Activated CD4-positive, alpha-beta T cell treated with anti-CD3 and anti-CD28 coated beads, Interleukin-10, Interleukin-2, amounts not matched to agents 100 ng/mL and 50 ng/mL, durations not matched to agents 16 hours and 8 hours (primary cell): ENCODE data around the gene BICDL2.
"Not testable (repeated sequence)": the region's sequence is repeated elsewhere in the genome, so short reads cannot be mapped to it uniquely, and the experiment has no call there.

Source experiments
- DNase-seq: peaks from one replicate; pipeline ENCODE4 v3.0.0-alpha.2; 2020

BICDL2 gene

DNA sequence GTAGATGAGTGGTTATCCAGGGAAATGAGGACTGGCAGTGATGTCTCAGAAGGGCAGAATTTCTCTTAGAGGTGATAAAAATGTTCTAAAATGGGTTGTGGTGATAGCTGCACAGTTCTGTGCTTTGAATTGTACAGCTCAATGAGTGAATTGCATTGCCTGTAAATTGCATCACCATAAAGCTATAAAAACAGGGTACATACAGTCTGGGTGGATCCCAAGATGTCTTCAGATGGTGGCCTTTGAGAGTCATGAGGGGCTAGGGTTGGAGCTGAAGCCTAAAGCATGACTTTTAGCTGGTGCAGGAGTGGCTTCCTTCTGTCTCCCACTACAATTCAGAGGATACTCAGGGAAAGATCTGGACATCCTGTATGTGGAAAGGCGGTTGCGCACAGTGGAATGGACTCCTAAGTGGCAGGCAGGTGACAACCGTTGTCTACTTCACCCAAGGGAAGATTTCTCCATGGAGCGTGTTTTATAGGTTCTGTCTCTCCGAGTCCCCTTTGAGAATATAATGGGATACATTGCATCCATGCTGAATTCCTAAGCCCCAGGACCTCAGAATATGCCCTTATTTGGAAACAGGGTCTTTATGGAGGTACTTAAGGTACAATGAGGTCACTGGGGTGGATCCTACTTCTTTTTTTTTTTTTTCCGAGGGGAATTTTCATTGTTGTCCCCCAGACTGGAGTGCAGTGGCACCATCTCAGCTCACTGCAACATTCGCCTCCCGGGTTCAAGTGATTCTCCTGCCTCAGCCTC, 27.1 kb upstream of the BICDL2 start:
- no peak for DNase-seq

DNA sequence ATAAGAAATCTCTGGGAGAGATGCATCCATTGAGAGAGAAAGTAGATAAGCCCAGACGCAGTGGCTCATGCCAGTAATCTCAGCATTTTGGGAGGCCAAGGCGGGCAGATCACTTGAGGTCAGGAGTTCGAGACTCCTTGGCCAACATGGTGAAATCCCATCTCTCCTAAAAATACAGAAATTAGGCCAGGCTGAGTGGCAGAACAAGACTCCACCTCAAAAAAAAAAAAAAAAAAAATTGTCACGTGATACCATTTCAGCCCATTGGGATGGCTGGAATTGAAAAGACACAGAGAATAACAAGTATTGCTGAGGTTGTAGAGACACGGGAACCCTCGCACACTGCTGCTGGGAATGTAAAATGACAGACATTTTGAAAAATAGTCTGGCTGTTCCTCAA, 25.8 kb upstream of the BICDL2 start:
- DNase-seq: no peak

DNA sequence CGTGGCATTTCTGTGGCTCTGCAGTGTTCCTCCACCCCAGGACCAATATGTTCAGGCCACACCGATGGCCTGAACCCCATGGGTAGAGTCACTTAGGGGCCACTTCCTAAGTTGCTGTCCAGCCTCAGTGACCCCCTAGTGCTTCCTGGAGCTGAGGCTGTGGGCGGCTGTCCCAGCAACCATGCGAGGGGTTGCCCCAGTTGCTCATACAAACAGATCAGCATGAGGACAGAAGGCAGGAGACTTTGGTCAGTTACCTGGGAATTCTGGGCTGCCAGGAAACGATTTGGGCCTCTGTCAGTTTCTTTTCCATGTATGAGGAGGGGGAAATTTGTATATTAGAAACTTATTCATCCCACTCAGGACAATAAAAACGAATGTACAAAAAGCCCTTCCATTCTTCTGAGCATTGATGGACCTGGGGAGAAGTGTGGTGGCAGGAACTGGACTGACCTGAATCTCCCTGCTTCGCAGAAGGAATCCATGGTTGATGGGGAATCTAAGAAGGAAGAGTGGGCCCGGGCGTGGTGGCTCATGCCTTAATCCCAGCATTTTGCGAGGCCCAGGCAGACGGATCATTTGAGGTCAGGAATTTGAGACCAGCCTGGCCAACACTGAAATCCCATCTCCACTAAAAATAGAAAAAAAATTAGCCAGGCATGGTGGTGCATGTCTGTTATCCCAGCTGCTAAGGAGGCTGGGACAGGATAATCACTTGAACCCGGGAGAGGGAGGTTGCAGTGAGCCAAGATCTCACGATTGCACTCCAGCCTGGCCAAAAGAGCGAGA, 23.8 kb upstream of the BICDL2 start:
- no peak for DNase-seq

DNA sequence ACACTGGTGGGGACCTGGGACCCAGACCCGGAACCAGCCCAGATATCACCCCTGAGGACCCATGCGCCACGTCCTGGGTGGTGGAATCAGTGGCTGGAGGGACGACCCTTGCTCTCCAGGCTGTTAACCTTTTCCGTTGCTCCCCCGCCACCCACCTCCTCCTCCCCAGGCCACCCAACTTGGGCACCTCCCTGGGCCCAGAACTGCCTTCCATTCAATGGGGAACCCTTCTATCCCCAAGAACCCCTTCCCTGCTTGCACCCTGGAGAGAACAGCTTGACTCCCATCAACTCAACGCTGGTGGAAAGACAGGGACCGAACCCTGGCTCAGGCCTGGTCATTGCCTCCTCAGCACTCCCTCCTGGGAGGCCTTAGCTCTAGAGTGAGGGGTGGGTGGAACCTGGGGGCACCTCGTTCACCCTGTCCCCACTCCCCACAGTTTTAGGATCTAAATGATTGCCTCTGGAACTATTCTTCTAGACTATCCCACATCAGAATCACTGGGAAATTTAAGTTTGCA, 23.0 kb upstream of the BICDL2 start:
- DNase-seq: no peak

GRCh38 chr16:3059041-3059722, 22.4 kb upstream of the BICDL2 start:
- DNase-seq: peak; percentile 93

DNA sequence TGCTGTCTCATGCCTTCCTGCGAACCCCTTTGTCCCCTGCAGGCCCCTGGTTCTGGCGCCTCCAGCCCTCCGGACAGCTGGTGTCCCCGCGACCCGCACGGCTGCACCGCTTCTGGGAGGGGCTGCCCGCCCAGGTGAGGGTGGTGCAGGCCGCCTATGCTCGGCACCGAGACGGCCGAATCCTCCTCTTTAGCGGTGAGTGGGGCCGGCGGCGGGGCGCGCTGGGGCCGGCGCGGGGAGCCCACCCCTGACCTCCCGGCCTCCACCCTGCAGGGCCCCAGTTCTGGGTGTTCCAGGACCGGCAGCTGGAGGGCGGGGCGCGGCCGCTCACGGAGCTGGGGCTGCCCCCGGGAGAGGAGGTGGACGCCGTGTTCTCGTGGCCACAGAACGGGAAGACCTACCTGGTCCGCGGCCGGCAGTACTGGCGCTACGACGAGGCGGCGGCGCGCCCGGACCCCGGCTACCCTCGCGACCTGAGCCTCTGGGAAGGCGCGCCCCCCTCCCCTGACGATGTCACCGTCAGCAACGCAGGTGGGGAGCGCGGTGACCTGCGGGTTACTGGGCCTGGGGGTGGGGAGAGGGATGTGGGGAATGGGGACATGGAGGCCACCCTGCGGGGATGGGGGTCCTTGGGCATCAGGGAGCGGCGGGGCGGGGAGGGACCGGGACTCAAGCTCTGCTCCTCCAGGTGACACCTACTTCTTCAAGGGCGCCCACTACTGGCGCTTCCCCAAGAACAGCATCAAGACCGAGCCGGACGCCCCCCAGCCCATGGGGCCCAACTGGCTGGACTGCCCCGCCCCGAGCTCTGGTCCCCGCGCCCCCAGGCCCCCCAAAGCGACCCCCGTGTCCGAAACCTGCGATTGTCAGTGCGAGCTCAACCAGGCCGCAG, 21.6 kb upstream of the BICDL2 start:
- DNase-seq: peak; percentile 76

GRCh38 chr16:3057181-3058138, 20.7 kb upstream of the BICDL2 start:
- peak; percentile 71 for DNase-seq

DNA sequence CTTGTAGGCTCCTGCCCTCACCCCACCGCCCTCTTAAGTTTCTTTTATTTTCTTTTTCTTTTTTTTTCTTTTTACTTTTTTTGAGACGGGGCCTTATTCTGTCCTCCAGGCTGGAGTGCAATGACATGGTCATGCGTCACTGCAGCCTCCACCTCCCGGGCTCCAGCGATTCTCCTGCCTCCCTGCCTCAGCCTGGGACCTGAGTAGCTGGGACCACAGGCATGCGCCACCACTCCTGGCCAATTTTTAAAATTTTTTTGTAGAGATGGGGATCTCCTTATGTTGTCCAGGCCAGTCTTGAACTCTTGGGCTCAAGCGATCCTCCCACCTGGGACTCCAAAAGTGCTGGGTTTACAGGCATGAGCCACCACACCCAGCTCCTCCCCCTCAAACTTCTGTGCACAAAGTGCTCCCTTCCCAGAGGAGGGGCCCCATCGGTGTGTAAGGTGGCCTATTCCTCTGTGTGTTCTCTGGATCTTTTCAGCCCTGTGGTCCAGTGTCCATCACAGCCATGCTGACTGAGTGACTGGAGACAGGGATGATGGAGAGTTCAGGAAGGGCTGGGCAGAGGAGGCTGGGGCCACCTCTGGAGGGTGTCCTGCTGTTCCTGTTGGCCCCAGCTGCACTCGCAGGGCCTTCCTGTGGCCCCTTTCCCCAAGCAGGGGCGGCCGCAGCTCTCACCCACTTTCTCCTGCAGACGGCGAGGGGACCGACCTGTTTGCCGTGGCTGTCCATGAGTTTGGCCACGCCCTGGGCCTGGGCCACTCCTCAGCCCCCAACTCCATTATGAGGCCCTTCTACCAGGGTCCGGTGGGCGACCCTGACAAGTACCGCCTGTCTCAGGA, 19.8 kb upstream of the BICDL2 start:
- DNase-seq: peak; percentile 39

DNA sequence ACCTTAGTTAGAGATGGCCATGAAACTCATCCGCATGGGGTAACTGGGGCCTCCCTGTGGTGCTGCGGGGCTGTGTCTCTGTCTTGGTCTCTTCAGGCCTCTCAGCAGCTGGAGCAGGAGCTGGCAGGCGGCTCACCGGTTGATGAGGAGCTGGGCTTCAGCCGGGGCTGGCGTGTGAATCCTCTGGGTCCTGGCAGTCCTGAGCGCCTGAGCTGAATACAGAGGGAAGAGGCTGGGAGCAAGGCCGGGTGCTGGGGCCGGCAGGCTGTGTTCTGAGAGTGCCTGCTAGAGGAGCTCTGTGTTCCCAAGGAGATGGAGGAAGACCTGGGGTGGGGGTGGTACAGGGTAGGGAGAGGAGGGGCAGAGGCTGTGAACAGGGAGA, 19.0 kb upstream of the BICDL2 start:
- DNase-seq: not testable (repeated sequence)

DNA sequence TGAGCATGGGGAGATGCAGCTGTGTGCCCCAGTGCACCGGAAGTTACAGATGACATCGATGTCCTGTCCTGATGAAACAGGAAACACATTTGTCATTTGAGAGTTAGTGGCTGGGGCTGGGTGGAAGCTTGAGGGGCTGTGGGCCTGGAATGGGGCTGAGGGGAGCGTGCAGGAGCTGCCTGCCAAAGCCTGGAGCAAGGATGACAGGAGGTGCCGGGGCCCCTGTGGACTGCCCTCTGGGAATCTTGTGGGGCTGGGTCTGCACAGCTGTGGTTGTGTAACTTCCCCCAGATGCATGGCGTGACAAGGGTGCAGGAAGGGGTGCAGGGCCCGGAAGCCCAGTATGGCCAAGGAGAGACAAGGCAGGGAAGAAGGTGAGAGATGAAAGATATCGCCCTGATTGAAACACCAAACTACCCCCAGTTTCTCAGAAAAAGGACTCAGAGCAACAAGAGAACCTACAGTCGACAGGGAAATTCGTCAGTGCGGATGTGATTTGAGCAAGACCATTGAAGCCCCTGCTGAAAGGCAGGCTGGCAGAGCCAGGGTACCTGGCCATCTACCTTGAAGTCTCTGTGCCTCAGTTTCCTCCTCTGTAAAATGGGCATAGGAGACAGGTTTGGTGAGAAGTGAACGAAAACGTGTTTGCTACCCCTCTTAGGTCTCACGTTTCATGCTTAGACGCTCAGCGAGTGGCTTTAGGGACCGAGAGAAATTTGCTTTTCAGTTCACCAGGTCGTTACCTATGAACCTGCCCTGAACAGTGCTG, 18.4 kb upstream of the BICDL2 start:
- peak; percentile 85 for DNase-seq

DNA sequence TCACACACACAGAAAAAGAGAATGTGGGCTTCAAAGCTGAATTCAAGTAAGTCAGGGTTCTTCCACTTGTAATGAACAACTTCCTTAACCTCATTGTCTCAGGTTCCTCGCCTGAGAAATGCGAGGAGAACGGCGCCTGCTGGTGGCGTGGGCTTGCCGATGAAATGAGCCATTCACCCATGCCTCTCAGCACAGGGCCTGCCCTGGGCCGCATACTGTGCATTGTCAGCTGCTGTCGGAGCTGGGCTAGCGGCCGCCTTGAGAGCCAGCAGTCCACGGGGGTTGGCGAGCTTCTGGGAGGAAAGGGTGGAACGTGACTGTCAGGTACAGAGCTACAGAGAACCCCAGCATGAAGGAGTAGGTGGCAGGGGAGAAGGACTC, 16.6 kb upstream of the BICDL2 start:
- DNase-seq: peak; percentile 45

GRCh38 chr16:3052571-3053329, 16.0 kb upstream of the BICDL2 start:
- DNase-seq: peak; percentile 58

DNA sequence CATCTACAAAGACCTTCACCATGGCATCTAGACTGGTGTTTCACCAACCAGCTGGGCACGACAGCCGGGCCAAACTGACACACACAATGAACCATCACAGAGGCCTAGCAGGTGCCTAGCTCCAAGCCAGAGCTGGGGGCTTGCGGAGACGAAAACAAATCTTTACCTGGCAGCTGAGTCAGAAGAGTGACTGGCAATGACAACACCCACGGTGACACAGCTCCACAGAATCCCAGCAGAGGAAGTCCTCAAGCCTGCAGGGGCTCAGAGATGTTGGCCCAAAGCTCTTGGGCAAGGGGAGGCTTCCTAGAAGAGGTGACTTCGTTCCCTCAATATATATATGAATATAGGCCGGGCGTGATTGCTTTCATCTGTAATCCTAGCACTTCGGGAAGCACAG, 14.8 kb upstream of the BICDL2 start:
- DNase-seq: no peak

- no peak for DNase-seq
Observed at GRCh38 chr16:3051009-3051408, 14.3 kb upstream of the BICDL2 start.

GRCh38 chr16:3050487-3050886, 13.7 kb upstream of the BICDL2 start:
- DNase-seq: no peak

DNA sequence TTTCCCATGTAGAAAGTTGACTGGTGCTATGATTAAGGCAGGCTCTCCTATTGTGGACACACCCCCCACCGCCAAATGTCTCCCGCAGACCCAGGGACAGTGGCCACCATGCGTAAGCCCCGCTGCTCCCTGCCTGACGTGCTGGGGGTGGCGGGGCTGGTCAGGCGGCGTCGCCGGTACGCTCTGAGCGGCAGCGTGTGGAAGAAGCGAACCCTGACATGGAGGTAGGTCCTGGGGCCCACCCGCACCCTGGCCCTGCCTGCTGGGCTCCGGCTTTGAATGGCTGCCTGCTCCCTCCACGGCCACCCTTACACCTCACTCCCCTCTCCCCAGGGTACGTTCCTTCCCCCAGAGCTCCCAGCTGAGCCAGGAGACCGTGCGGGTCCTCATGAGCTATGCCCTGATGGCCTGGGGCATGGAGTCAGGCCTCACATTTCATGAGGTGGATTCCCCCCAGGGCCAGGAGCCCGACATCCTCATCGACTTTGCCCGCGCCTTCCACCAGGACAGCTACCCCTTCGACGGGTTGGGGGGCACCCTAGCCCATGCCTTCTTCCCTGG, 13.3 kb upstream of the BICDL2 start:
- no peak for DNase-seq

- DNase-seq: no peak
Observed at GRCh38 chr16:3047387-3047720, 10.6 kb upstream of the BICDL2 start.

DNA sequence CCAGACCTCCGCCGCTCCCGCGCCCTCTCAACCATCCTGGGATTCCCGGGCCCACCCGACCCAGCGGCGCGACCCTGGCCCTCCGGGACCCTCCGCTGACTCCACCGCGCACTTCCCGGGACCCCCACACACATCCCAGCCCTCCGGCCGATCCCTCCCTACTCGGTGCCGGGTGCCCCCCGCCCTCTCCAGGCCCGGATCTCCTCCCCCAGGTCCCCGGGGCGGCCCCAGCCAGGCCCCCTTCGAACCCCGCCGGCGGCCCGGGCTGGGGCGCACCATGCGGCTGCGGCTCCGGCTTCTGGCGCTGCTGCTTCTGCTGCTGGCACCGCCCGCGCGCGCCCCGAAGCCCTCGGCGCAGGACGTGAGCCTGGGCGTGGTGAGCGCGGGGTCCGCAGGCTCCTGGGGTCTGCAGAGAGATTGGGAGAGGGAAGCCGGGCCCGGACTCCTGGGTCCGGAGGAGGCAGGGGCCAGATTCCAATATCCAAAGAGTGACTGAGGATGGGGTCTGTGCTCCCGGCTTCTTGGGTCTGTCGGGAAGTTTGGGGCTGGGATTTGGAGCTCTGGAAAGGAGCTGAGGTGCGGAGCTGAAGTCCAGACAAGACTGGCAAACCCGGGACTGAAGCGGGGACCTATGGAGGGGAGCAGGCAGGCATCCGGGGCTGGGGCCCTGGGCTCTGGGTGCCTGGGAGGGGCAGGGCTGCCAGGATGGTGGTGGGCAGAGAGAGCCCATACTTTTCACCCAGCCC, 10.1 kb upstream of the BICDL2 start:
- peak; percentile 40 for DNase-seq
